Esophagus (tissue), 2 donors: ENCODE results near the gene C2CD2L. TPM values are rescaled to one million over a fixed set of nuclear protein-coding genes. Genes with fewer than 3 reads are reported as not detected.

ENCODE experiments used
- H3K27ac ChIP-seq, 2 donors: one replicate each; pipeline ENCODE4 v1.5.1; 2013; ENCODE audit warnings: low read depth in 2 of 2, mild to moderate bottlenecking in 2 of 2, inconsistent platforms in 1 of 2, low read length in 1 of 2, moderate library complexity in 1 of 2
- H3K27me3 ChIP-seq, 2 donors: one replicate each; pipeline ENCODE4 v1.6.1; 2013; ENCODE audit warnings: low read length in 2 of 2, control low read depth in 1 of 2, mild to moderate bottlenecking in 1 of 2; ENCODE audit not compliant: insufficient read depth in 2 of 2, control insufficient read depth in 1 of 2
- H3K36me3 ChIP-seq, 2 donors: one replicate each; pipeline ENCODE4 v1.6.1; 2013; ENCODE audit warnings: low read length in 1 of 2; ENCODE audit not compliant: control insufficient read depth in 2 of 2, insufficient read depth in 2 of 2
- H3K4me1 ChIP-seq, 2 donors: one replicate each; pipeline ENCODE4 v1.6.1; 2013; ENCODE audit warnings: low read length in 1 of 2; ENCODE audit not compliant: control insufficient read depth in 2 of 2, insufficient read depth in 2 of 2
- H3K4me3 ChIP-seq, 2 donors: one replicate each; pipeline ENCODE4 v1.5.1; 2013; ENCODE audit warnings: low read length in 2 of 2, mild to moderate bottlenecking in 2 of 2, low read depth in 1 of 2, moderate library complexity in 1 of 2
- H3K9me3 ChIP-seq, 2 donors: one replicate each; pipeline ENCODE4 v1.6.1; 2013; ENCODE audit warnings: mild to moderate bottlenecking in 2 of 2, low read depth in 1 of 2, low read length in 1 of 2, moderate library complexity in 1 of 2; ENCODE audit not compliant: control insufficient read depth in 2 of 2, insufficient read depth in 1 of 2
- WGBS, 2 donors: extraction: QIAGEN DNeasy Blood & Tissue Kit; methylation state at CpG; one replicate each; pipeline ENCODE4 v1.1.7; 2013; 5-methylcytosine and 5-hydroxymethylcytosine counted together
- polyA plus RNA-seq, 2 donors: library from polyadenylated mRNA; stranded (reverse); fragments of 200-250 nt; gene quantifications; one replicate each; pipeline ENCODE4 v1.2.3, GENCODE V29; 2013
- donor health status: healthy with polysubstance abuse.
- donor health status: Bipolar disorder and iron deficiency.

The C2CD2L gene
- polyA plus RNA-seq, 2 donors = 8.4 to 13.1 TPM

- H3K27me3 ChIP-seq = no peaks in the 10 kb centered on the region
- no peaks in the 10 kb centered on the region for H3K9me3 ChIP-seq
- 94 to 97% methylated on average over 9 of the region's 9 CpGs for WGBS, 2 donors
- H3K27ac ChIP-seq = no peak overlapping the region
- H3K4me1 ChIP-seq = peaks cover 3 to 10% of the 10 kb centered on the region in 2 donors
- no peak overlapping the region for H3K4me3 ChIP-seq
- peaks cover 3 to 36% of the 10 kb centered on the region in 2 donors for H3K36me3 ChIP-seq
These were observed 6.6 kb downstream of the C2CD2L start for GRCh38 chr11:119113716-119114115.

GRCh38 chr11:119114351-119114750, 7.2 kb downstream of the C2CD2L start:
- Histone ChIP-seq H3K36me3 (peaks cover 3 to 36% of the 10 kb centered on the region in 2 donors), H3K4me3 (no peak overlapping the region), H3K4me1 (peaks cover 0 to 4% of the 10 kb centered on the region in 2 donors), H3K27ac (no peak overlapping the region), H3K27me3 (no peaks in the 10 kb centered on the region), H3K9me3 (no peaks in the 10 kb centered on the region)
- WGBS, 2 donors = 84 to 88% methylated on average over 5 of the region's 5 CpGs

DNA sequence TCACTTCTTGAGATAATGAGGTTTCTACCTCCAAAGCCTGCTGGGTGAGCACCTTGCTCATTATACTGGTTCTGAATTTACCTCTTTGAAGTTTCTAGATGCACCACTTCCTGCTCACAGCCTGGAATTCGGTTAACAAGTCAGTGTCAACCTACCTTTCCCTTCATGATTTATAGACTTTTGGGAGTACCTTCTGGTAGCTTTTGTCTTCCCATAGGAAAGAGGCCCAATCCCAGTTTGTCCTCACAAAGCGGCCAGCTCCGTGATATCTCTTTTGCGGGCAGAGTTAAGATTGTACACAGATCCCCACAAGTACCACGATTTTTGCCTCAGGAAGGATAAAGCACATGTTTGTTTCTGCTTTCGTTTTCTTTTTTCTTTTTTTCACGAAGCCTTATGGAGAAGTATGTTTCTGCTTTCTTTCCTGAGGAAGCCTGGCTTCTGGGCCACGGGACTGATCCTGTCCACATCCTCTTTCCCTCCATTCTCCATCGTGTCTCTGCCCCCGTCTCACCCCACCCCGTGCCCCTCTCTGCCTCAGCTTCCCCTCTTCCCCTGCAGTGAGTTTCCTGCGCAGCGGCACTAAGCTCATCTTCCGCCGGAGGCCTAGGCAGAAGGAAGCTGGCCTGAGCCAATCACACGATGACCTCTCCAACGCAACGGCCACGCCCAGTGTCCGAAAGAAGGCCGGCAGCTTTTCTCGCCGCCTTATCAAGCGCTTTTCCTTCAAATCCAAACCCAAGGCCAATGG, 8.5 kb downstream of the C2CD2L start:
- Histone ChIP-seq H3K4me1 (peaks cover 0 to 4% of the 10 kb centered on the region in 2 donors), H3K27me3 (no peaks in the 10 kb centered on the region), H3K4me3 (no peak overlapping the region), H3K9me3 (no peaks in the 10 kb centered on the region), H3K36me3 (peaks cover 3 to 33% of the 10 kb centered on the region in 2 donors), H3K27ac (peak overlapping the region in 1 of 2 donors; percentile 14)
- WGBS, 2 donors = 70 to 71% methylated on average over 24 of the region's 24 CpGs

- WGBS, 2 donors = 91% methylated on average over 10 of the region's 10 CpGs
- peaks cover 0 to 4% of the 10 kb centered on the region in 2 donors for H3K4me1 ChIP-seq
- H3K9me3 ChIP-seq = no peaks in the 10 kb centered on the region
- no peaks in the 10 kb centered on the region for H3K27me3 ChIP-seq
- H3K27ac ChIP-seq = peak overlapping the region in 1 of 2 donors; percentile 14
- no peak overlapping the region for H3K4me3 ChIP-seq
- peaks cover 3 to 28% of the 10 kb centered on the region in 2 donors for H3K36me3 ChIP-seq
These were observed 9.1 kb downstream of the C2CD2L start for GRCh38 chr11:119116235-119116594.

DNA sequence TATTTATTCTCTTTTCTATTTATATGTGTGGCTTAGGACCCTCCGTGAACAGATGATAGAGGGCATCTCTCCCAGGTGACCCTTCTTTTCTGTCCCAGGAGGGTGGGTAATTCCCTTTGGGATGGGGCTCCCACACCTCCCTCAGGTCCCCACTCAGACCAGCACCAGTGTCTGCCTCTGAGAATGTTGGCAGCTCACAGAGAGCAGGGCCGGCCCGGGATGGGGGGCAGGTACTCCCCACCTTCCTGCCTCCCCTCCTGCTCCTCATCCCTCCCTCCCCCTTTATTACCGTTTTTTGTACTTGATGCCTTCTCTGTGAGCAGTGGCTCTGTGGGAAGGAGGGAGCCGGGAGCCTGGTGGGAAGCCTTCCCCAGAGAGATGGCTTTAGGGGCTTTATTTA, 9.5 kb downstream of the C2CD2L start:
- H3K4me1 ChIP-seq = peaks cover 0 to 4% of the 10 kb centered on the region in 2 donors
- no peak overlapping the region for H3K27ac ChIP-seq
- peaks cover 3 to 24% of the 10 kb centered on the region in 2 donors for H3K36me3 ChIP-seq
- no peaks in the 10 kb centered on the region for H3K27me3 ChIP-seq
- no peak overlapping the region for H3K4me3 ChIP-seq
- 72 to 79% methylated on average over 5 of the region's 5 CpGs for WGBS, 2 donors
- H3K9me3 ChIP-seq = no peaks in the 10 kb centered on the region

GRCh38 chr11:119117004-119117706, 10.0 kb downstream of the C2CD2L start:
- Histone ChIP-seq H3K27me3 (no peaks in the 10 kb centered on the region), H3K27ac (no peak overlapping the region), H3K9me3 (no peaks in the 10 kb centered on the region), H3K4me1 (peaks cover 0 to 4% of the 10 kb centered on the region in 2 donors), H3K36me3 (peaks cover 3 to 20% of the 10 kb centered on the region in 2 donors), H3K4me3 (no peak overlapping the region)
- 92 to 96% methylated on average over 3 of the region's 3 CpGs for WGBS, 2 donors

DNA sequence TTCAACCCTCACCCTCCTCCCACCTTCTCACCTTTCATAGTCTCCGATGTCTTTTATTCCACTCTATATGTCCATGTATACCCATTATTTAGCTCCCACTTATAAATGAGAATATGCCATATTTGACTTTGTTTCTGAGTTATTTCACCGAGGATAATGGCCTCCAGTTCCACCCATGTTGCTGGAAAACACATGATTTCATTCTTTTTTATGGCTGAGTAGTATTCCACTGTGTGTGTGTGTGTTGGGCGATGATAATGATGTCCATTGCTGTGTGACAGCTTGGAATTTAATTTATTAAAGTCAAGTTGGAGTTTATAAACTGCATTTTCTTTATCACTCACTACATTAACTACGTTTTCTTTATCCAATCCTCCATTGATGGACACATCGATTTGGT, 11.1 kb downstream of the C2CD2L start:
- Histone ChIP-seq H3K27me3 (no peaks in the 10 kb centered on the region), H3K27ac (no peak overlapping the region), H3K9me3 (no peaks in the 10 kb centered on the region), H3K4me3 (no peak overlapping the region), H3K36me3 (peaks cover 3 to 11% of the 10 kb centered on the region in 2 donors), H3K4me1 (peaks cover 0 to 2% of the 10 kb centered on the region in 2 donors)
- WGBS, 2 donors = 95% methylated on average over 5 of the region's 5 CpGs

DNA sequence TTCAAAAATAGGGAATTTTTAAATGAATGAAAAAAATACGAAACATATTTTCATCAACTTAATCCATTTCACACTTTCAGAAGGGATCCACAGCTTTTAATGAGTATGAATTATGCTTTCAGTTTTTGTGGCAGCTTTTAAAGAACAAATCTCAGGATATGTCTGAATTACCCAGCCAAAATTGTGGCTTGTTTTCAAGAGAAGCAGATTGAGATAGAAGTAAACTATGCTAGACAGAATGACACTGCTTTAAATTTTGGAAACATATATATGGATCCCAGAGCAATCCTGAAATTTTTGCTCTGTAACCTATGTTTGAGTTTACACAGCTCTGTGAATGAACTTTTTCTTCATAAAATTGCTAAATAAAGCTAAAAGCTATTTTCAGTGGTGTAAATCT, 11.8 kb downstream of the C2CD2L start:
- peaks cover 0 to 2% of the 10 kb centered on the region in 2 donors for H3K4me1 ChIP-seq
- H3K4me3 ChIP-seq = no peak overlapping the region
- H3K27me3 ChIP-seq = no peaks in the 10 kb centered on the region
- 92 to 98% methylated on average over 1 of the region's 1 CpG for WGBS, 2 donors
- H3K36me3 ChIP-seq = peaks cover 3 to 5% of the 10 kb centered on the region in 2 donors
- no peaks in the 10 kb centered on the region for H3K9me3 ChIP-seq
- no peak overlapping the region for H3K27ac ChIP-seq

DNA sequence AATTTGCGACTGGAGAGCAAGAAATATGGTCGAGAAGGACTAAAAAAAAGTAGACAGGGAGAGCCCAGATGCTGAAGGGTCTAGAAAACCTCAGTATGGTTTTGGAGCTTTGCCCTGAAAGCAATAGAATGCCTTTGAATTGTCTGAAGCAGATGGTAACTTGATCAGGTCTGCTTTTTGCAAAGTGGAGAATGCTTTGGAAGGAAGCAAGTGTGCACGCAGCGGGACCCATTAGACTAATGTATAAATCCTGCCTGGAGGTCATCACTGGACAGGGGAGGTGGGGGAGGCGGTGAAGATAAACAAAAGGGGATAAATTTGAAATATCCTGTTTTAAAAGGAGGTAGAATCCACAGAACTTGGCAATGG, 13.5 kb downstream of the C2CD2L start:
- H3K9me3 ChIP-seq = no peaks in the 10 kb centered on the region
- no peaks in the 10 kb centered on the region for H3K27me3 ChIP-seq
- H3K4me3 ChIP-seq = peak overlapping the region; percentile 50 to 91
- peaks cover 0 to 2% of the 10 kb centered on the region in 2 donors for H3K4me1 ChIP-seq
- peaks cover 3 to 8% of the 10 kb centered on the region in 2 donors for H3K36me3 ChIP-seq
- WGBS, 2 donors = 14 to 25% methylated on average over 5 of the region's 5 CpGs
- H3K27ac ChIP-seq = peak overlapping the region in 1 of 2 donors; percentile 68
